ENCODE measurements around the gene ABCB8.
A peak's percentile ranks its signal among the peaks of the same experiment; 100 is the strongest.

ABCB8 gene

GRCh38 chr7:151028131-151028947, at the start of gene ABCB8:
Gene ABCB8 (plus strand): TSS chr7:151028450. CDS start chr7:151028516, 66 bp downstream.
- DNase-seq (ENCODE audit: low spot score), result peak; percentile 100

GRCh38 chr7:150979713-150980390, 48.4 kb upstream of the ABCB8 start:
- no peak for DNase-seq (ENCODE audit: low spot score)

GRCh38 chr7:150980663-150981062, 47.6 kb upstream of the ABCB8 start:
- no peak for DNase-seq (ENCODE audit: low spot score)

- no peak for DNase-seq (ENCODE audit: low spot score)
Measured at GRCh38 chr7:150981644-150982043, 46.6 kb upstream of the ABCB8 start.

- DNase-seq (ENCODE audit: low spot score), result no peak
Measured at GRCh38 chr7:150982351-150982750, 45.9 kb upstream of the ABCB8 start.

GRCh38 chr7:150983893-150984368, 44.3 kb upstream of the ABCB8 start:
- DNase-seq (ENCODE audit: low spot score), result no peak

GRCh38 chr7:150986099-150986512, 42.1 kb upstream of the ABCB8 start:
- peak; percentile 63 for DNase-seq (ENCODE audit: low spot score)

- no peak for DNase-seq (ENCODE audit: low spot score)
Measured at GRCh38 chr7:150986556-150986955, 41.7 kb upstream of the ABCB8 start.

GRCh38 chr7:150988230-150989226, 39.7 kb upstream of the ABCB8 start:
- DNase-seq (ENCODE audit: low spot score), result peak; percentile 82

GRCh38 chr7:150989456-150989855, 38.8 kb upstream of the ABCB8 start:
- DNase-seq (ENCODE audit: low spot score), result no peak

GRCh38 chr7:150990416-150991186, 37.6 kb upstream of the ABCB8 start, which contains the start of gene NOS3:
Gene NOS3 (plus strand): TSS chr7:150991017. CDS start chr7:150993804, 2,787 bp downstream.
- DNase-seq (ENCODE audit: low spot score), result no peak

- no peak for DNase-seq (ENCODE audit: low spot score)
Measured at GRCh38 chr7:150992051-150992640, 36.1 kb upstream of the ABCB8 start.

GRCh38 chr7:150992833-150993302, 35.4 kb upstream of the ABCB8 start:
- DNase-seq (ENCODE audit: low spot score), result no peak

- no peak for DNase-seq (ENCODE audit: low spot score)
Measured at GRCh38 chr7:150993511-150993910, 34.7 kb upstream of the ABCB8 start.

- no peak for DNase-seq (ENCODE audit: low spot score)
Measured at GRCh38 chr7:150994141-150994837, 34.0 kb upstream of the ABCB8 start.

- DNase-seq (ENCODE audit: low spot score), result no peak
Measured at GRCh38 chr7:150994838-150995510, 33.3 kb upstream of the ABCB8 start.

GRCh38 chr7:150996376-150997074, 31.7 kb upstream of the ABCB8 start:
- no peak for DNase-seq (ENCODE audit: low spot score)

- DNase-seq (ENCODE audit: low spot score), result no peak
Measured at GRCh38 chr7:150997075-150997511, 31.2 kb upstream of the ABCB8 start.

GRCh38 chr7:150997817-150998216, 30.4 kb upstream of the ABCB8 start:
- no peak for DNase-seq (ENCODE audit: low spot score)

Data from germinal center (tissue), 1 donor.